Measurements from ENCODE around the gene CLPTM1L. TPM values are rescaled to one million over a fixed set of nuclear protein-coding genes. Genes with fewer than 3 reads are reported as not detected.

Gene CLPTM1L
- polyA plus RNA-seq, 1 experiment: 85.5 TPM

GRCh38 chr5:1282131-1282992, 62.5 kb downstream of the CLPTM1L start:
- H3K27me3 ChIP-seq (ENCODE audit: control insufficient read depth, insufficient read depth, low read length): peaks cover 2% of the 10 kb centered on the region
- CTCF ChIA-PET: no interaction called here
- no peak overlapping the region for H3K27ac ChIP-seq (ENCODE audit: low read depth, low read length)
- H3K9me3 ChIP-seq (ENCODE audit: control insufficient read depth, insufficient read depth, low read length): peaks cover 76% of the 10 kb centered on the region
- TF ChIP-seq CTCF (IDR thresholded peaks at IDR 0.05; ENCODE audit: low read depth, low read length): no peak
- H3K4me3 ChIP-seq (ENCODE audit: low read depth, low read length): no peak overlapping the region
- POLR2A ChIA-PET: no interaction called here
- no peak for DNase-seq (ENCODE audit: low read depth, low spot score)

- CTCF ChIA-PET: no interaction called here
- H3K27ac ChIP-seq (ENCODE audit: low read depth, low read length): no peak overlapping the region
- no peak for TF ChIP-seq CTCF (IDR thresholded peaks at IDR 0.05; ENCODE audit: low read depth, low read length)
- no peak for DNase-seq (ENCODE audit: low read depth, low spot score)
- H3K27me3 ChIP-seq (ENCODE audit: control insufficient read depth, insufficient read depth, low read length): peaks cover 2% of the 10 kb centered on the region
- H3K4me3 ChIP-seq (ENCODE audit: low read depth, low read length): no peak overlapping the region
- POLR2A ChIA-PET: no interaction called here
- H3K9me3 ChIP-seq (ENCODE audit: control insufficient read depth, insufficient read depth, low read length): peaks cover 85% of the 10 kb centered on the region
Measured at GRCh38 chr5:1281038-1281882, 63.6 kb downstream of the CLPTM1L start.

GRCh38 chr5:1280177-1281037, 64.5 kb downstream of the CLPTM1L start:
- no peak for TF ChIP-seq CTCF (IDR thresholded peaks at IDR 0.05; ENCODE audit: low read depth, low read length)
- DNase-seq (ENCODE audit: low read depth, low spot score): no peak
- H3K27ac ChIP-seq (ENCODE audit: low read depth, low read length): no peak overlapping the region
- CTCF ChIA-PET: no interaction called here
- peaks cover 81% of the 10 kb centered on the region for H3K9me3 ChIP-seq (ENCODE audit: control insufficient read depth, insufficient read depth, low read length)
- peaks cover 2% of the 10 kb centered on the region for H3K27me3 ChIP-seq (ENCODE audit: control insufficient read depth, insufficient read depth, low read length)
- no peak overlapping the region for H3K4me3 ChIP-seq (ENCODE audit: low read depth, low read length)
- POLR2A ChIA-PET: no interaction called here

GRCh38 chr5:1279443-1280151, 65.3 kb downstream of the CLPTM1L start:
- POLR2A ChIA-PET: no interaction called here
- TF ChIP-seq CTCF (IDR thresholded peaks at IDR 0.05; ENCODE audit: low read depth, low read length): no peak
- CTCF ChIA-PET: no interaction called here

More at GRCh38 chr5:1279443-1280151, 65.3 kb downstream of the CLPTM1L start:
- DNase-seq (ENCODE audit: low read depth, low spot score): no peak
- Histone ChIP-seq H3K4me3 (ENCODE audit: low read depth, low read length) (no peak overlapping the region), H3K27ac (ENCODE audit: low read depth, low read length) (no peak overlapping the region), H3K9me3 (ENCODE audit: control insufficient read depth, insufficient read depth, low read length) (peaks cover 82% of the 10 kb centered on the region), H3K27me3 (ENCODE audit: control insufficient read depth, insufficient read depth, low read length) (peaks cover 2% of the 10 kb centered on the region)

All from AG04450 (cell line).